NCI-H1092 (cell line): ENCODE measurements around the gene XXYLT1.

Experiments
- DNase-seq: peaks from one replicate; lab custom pipeline; 2025; lab: John Stamatoyannopoulos, UW

Gene XXYLT1

DNA sequence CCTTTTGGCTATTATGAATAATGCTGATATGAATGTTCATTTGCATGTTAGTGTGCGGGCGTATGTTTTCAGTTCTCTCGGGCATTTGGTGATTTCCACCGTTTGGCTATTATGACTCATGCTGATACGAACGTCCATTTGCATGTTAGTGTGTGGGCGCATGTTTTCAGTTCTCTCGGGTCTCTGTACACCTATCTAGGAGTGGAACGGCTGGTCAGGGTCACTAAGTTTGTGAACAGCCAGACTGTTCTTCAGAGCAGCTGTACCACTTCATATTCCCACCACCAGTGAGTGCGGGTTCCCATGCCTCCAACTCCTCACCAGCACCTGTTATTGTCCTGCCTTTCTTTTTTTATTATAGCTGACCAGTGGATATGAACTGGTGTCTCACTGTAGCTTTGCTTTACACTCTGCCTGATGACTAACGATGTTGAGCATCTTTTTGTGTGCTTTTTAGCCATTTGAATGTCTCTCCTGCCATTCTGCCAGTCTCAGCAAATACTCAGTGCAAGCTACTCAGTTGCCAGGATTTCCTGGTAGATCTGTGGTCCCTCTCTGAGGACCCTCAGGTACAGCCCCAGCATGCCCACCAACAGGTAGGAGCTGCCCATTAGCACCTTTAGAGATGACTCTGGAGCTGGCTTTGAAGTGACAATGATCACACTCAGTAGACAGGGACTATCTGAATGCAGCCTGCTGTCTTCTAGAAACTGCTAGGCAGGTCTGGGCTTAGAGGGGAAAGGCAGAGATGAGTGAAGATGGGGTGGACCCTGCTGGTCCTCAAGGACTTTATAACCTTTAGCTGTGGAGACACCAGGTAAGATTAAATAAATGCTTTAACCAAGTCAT is 141.1 kb downstream of the XXYLT1 start:
- DNase-seq = no peak

DNA sequence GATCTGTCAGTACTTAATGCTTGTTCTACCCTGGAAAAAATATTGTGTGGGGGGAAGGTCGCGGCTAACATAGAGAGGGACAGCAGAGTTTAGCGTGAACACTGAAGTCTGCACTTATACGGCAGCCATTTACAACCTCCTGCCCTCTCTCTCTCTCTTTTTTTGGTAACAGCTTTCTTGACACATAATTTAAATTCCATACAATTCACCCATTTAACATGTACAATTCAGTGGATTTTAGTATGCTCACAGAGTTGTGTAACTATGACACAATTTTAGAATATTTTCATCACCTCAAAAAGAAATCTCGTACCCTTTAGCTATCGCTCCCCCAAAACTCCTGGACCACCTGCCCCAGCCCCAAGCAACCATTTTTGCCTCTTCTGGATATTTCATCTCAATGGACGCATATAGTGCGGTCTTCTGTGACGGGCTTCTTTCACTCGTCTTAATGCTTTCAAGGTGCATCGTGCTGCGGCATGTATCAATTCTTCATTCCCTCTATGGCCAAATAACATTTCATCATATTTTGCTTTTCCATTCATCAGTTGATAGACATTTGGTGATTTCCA is 141.8 kb downstream of the XXYLT1 start:
- no peak for DNase-seq

DNA sequence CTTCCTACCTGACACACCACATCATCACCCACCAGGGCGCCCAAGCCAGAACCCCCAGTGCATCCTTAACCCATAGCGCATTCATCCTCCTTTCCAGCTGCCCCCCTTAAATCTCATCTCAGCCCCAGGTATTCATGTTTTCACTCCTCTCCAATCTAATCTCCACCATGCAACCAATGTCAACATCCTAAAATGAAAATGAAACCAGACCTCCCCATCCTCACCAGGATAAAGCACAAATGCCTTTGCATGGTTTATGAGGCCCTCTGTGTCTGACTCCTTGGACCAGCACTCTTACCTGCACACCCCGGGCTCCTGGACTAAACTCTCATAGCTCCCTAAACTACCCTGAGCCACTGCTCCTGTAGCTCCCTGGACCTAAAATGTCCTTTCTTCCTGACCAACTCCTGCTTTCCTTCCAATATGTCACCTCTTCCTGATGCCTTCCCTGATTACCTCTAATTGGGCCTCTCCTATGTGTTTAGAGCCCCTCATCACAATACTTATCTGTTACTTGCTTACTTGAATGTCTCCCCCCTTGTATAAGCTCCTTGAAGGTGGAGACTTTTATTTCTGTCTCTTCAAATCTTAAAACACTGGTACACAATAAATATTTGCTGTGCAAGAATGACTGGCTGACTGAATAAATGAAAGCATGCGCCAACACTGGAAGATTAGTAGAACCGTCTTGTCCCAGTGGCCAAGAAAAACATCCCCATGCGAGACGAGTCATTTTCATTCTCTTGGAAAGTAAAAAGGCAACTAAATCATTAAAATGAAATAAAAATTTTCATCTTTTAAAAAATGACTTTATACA is 142.5 kb downstream of the XXYLT1 start:
- DNase-seq = no peak

DNA sequence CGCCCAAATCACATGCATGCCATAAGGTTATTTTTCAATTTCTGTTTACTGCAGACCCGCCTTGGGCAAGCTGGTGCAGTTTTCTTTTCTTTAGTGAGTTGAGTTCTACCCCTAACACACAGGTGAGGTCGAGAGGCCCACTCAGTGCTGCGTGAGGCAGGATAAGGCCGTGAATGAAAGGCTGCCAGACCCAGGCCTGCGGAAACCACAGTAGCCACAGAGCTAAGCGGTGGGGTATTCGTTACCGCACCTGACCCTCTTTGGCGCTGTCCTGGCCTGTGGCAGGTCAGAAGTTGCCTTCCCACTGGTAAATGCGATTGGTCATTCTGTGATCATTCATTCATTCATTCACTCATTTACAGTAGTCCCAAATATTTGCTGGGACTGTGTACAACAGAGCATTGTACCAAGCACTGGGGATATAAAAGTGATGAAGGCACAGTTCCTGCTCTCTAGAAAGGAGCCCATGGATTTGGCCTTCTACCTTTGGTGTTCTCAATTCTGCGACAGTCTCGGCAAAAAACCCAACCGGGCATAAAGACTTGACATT is 144.8 kb downstream of the XXYLT1 start:
- no peak for DNase-seq

DNA sequence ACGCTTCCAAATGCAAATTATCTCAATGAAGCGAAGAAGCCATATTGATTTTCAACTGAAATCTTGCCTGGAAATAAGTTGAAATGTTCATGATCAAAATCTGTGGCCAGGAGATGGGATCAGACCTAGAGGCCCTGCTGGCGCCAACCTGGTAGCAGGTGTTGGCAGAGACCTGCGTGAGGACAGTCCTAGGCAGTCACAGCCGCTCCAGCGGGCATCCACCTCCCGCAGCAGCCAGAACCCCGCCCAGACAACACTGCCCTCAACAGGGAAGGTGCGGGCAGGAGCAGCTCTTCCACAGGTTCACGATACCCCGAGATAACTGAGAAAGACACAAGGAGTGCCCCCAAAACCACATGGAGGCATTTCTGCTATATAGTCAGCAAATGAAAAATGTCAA is 145.3 kb downstream of the XXYLT1 start:
- DNase-seq = no peak

DNA sequence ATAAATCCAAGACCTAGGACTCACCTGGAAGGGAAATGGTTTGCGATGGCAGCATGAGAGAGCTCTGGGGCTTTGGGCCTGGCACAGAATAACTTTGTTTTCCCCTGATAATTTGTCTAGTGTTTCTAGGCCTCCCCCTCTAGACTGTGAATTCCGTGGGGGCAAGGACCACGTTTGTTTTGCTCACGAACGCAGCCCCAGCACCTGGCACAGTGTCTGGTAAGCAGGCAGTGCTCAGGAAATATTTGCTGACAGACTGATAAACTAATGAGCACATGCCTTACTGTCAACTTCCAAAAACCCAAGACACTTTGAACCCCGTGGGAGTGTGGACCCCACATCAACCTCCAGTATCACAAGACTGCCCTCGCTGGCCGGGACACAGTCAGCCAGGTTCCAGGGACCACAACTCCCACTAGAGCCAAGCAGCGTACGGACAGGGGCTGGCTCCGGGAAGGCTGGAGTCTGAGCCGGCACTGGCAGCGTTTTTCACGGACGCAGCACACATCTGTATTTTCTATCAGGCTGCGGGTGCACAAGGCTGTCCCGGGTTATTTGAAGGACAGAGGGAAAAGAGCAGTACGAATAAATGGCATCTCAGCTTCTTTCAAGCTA is 146.5 kb downstream of the XXYLT1 start:
- no peak for DNase-seq

DNA sequence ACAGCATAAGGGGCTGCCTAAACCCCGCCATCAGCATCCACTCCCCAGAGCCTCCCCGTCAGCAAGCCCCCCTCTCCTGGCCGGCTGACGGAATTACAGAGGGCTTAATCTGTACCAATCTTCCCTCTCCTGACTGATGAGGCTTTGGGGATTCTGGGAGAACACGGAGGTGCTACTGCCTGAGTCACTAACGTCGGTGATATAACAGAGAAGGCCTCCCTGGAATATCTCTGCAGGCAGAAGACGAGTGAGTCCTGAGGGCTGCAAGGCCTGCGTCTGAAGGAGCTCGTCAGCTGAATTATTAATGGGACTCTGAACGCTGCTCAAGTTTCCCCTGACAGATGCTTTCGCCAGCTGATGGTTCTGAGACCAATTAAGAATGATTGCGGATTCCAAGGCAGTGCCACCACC is 147.7 kb downstream of the XXYLT1 start:
- no peak for DNase-seq

DNA sequence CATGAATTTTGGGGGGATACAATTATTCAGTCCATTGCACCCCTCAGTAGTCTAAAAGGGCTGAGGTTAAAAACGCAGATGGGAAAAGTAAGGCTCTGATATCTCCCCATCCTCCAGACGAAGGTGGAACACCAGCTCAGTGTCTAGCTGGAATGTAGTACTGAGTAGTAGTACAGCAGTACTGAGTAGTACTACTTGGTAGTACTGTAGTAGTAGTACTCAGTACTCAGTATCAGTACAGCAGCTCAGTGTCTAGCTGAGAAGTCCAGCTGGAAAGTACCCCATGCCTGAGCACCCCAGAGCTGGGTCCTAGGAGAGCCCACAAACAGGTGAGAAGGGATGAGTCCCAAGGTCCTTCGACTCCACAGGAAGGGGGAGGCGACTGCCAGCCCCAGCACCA is 148.7 kb downstream of the XXYLT1 start:
- DNase-seq = no peak

DNA sequence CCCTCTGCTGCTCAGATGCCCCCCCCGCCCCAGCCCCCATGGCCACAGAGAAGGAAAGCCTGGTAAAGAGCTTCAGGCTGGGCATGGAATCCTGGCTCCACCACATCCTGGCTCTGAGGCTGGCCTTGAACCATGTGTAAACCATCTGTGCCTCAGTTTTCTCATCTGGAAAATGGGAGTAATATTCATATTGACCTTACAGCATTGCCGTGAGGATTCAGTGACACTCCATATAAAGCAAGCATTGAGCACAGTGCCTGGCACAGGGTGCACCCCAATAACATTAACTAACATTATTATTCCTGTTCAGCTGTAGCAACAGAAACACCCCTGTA is 150.7 kb downstream of the XXYLT1 start:
- no peak for DNase-seq

DNA sequence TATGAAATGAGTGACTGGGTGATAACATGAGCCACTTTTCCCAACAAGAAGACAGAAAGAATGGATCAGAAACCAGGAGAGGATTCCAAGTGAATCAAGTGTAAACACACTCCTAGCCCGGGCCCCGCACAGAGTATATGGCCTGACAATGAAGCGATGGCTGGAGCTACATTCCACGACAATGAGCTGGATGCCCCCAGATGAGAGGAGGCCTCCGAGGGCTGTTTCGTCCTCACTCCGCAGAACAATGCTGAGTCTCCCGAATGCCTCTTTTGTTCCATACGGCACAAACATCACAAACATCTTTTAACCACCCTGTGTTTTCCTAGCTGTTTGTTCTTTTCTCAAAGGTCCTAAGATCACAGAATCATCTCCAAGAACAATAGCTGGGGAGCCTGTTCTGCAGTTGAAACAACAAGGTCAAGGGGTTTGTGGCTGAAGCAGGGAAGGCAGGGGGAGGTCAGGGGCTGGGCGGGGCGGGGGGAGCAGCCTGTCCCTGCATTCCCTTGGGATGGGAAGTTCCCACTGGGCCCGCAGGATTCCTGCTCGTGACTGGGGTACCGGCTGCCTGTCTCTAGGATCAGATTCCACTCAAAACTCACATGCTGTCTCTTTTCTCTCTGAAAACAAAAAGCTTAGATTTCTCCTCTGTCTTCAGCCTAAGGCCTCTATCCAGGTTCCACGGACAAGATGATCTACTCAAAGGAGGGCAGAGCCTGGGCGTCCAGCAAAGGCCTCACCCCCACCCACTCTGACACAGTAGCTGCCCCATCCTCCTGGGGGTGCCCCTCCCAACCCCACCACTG is 151.3 kb downstream of the XXYLT1 start:
- DNase-seq = no peak

DNA sequence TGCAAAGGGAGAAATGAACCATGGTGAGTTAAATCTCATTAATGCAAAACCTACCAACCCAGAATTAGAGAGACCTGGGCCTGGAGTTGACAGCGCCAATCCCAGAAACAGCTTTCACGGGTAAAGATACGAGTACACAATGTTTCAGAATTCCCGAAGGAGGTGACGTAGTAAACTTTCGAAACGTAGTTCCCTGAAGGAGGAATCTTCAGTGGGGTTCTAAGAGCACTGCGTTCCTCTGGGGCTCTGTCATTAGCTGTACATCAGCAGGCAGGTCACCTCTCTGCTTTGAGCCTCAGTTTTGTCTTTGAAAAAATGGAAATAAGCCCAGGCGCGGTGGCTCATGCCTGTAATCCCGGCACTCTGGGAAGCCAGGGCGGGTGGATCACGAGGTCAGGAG is 152.3 kb downstream of the XXYLT1 start:
- no peak for DNase-seq

DNA sequence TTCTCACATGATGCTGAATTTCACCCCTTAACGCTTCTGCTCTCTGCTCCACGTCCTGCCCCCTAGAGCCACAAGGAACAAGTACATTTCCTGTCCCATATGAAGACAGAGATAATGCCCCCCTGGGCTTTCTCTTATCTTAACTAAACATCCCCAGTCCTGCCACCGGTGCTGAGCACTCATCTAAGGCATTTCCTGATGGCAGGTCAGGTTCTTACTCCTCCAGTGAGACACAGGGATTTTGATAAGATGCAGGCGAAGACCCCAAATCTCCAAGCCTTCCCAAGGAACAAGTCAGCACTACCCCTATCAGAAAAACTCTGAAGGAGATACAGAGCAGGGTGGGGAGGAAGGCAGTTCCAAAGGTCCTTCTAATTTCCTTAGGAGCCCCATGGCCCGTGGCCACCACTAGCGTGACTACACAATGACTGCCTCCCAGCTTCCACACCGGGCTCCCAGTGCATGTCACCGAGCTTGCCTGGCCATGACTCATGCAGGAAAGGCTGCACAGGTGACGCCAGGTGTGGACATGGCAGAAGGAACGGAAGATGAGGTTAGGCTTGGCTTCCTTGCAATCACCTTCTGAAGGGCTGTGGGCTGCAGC is 152.9 kb downstream of the XXYLT1 start:
- DNase-seq = no peak

DNA sequence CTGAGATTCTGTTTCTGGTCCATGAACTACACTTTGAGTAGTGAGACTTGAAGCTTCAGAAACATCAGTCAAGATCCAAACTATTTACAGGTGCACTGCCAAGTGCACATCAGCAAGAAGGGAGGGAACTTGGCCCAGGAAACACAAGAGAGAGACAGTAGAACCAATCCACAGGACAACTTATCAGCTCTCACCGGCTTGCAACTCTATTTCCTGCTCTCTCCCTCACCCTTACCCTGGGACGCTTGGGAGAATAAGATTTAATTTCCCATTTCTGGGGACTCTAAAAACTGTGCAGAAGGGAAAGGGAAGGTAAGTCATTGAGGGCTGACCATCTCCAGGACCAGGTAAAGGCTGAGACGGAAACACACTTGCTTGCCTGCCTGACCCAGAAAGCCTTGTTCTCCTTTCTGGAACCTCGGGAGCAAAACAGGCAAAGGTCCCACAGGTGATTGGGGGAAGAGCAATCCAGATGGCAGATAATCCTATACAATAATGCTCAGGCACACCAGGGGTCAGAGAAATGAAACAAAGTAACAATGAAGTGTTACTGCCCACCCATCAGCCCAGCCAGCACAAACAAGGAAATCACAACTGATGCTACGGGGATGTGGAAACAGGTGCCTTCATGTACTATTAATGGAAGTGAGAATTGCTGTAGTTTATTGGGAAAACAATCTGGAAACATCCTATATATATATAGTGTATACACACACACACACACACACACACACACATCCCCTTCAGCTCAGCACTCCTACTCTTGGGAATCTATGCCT is 154.4 kb downstream of the XXYLT1 start:
- DNase-seq = no peak

DNA sequence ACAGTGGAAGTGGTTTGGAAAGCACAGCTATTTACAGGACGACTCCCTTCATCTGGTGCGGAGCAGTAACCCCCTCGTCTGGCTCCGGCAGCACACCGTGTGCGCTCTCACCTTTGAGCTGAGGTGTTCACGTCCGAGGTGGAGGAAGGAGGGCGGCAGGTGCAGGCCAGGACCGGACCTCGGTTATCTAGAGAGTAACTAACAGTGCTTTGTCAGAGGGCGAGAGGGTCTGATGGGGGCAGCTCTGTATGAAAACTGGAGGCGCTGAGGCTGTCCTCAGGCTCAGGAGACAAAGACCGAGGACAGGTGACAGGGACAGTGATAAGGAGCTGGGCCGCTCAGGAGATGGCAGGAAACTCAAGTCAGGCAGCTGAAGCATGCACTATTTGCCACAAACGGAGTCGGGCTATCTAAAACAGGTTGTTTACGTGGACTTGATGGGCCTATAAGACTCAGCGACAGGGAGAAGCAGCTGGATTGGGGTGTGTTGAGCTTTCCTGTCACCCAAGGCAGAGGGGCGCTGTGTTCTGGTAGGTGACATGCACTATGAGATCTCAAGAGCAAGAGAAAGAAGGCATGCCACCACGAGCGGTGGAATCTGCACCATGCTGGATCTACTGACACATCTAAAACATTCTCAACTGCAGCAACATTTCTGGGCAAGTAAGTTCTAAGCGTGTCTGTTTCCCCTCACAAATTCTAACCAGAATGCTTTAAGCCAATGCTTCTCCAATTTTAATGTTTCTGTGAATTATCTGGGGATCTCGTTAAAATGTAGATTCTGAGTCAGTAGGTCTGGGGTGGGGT is 155.2 kb downstream of the XXYLT1 start:
- no peak for DNase-seq

DNA sequence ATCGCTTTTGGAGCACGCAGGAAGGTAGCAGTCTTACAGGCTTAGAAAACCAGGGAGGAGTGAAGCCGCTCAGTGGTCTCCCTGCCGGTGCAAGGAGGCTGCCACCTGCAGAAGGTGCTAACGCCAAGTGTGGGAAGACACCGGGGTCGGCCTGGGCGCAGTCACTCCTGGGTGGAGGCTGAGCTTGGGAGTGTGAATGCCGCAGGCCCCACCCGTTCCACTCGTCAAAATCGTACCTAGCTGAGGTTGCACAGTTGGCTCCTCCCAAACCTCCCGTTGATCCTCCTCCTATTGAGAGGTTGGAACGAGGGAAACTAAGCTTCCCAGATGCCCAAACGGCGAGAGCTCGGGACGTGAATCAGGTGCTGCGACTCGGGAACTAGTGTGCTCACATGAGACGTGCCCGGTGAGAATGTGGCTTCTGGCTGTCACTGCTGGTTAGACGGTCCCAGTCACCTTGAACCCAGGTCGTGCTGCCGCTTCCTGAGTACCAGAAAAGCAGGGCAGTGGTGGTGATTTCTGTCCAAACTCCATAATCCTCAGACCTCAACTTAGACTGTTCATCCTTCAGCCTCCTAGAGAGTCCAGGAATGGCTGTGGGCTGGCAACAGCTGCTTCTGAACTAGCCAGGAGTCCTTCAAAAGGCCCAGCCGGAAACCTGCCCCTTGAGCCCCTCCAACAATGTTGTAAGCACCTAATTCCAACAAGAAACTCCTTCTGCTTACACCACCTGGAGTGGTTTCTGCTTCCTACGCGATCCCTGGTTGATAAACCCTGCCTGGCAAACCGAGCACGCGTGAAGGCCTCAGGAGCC is 156.0 kb downstream of the XXYLT1 start:
- no peak for DNase-seq

DNA sequence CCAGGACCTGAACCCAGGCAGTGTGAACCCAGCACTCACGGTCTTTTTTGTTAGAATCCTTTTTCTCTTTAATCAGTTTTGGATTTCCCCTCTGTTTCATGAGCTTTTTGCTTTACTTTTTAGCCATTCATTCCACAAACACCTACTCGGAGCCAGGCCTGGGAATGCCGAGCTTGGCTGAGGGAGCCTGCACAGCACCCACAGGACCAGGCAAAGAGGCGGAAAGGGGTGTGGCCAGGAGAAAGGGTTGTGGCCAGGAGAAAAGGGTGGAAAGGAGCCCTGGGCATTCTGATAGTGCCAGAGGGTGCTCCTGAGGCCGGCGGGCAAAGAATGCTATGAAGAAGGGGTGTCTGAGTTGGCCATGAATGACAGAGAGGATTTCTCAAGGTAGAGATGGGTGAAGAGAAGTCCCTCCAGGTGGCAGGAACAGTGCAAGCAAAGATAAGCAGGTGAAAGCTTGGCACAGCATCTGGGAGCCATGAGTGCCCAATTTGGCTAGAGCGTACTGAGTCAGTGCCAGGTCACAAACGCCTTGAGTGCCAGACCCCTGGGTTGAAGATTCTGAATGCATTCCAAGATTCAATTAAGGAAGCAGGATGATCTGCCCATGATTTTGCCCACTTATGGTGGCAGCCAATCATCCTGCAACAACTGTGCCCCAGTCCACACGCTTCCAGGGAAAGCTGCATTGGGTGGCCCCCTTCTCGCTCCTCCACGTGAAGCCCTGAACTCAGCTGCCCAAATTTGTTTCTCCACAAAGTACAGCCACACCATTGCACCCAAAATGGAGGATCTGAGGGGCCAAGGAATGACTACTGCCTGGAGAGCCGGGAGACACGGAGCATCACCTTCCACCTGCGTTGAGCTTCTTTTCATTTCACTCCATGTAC is 157.2 kb downstream of the XXYLT1 start:
- DNase-seq = no peak

DNA sequence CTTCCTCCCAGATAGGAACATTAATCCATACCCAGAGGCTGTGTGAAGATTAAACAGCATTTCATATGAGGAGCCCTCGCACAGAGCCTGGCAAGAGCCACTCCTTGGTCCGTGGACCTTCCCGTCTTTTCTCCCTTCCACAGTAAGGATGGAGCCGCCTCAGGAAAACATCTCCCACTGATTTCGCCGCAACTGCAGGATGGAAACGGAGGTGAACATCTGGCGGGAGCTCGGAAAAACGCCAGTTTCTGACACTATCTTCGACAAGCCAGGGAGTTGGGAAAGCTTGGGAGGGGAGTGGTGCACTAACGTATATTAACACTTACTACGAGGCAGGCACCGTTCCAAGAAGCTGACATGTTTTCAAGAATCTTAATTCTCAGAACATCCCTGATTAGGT is 157.9 kb downstream of the XXYLT1 start:
- DNase-seq = no peak
